ENCODE results near the gene TMEM203. TPM values are rescaled to one million over a fixed set of nuclear protein-coding genes. Genes with fewer than 3 reads are reported as not detected.

The TMEM203 gene
- total RNA-seq, 1 donor from 2014 or later = 47.6 TPM

DNA sequence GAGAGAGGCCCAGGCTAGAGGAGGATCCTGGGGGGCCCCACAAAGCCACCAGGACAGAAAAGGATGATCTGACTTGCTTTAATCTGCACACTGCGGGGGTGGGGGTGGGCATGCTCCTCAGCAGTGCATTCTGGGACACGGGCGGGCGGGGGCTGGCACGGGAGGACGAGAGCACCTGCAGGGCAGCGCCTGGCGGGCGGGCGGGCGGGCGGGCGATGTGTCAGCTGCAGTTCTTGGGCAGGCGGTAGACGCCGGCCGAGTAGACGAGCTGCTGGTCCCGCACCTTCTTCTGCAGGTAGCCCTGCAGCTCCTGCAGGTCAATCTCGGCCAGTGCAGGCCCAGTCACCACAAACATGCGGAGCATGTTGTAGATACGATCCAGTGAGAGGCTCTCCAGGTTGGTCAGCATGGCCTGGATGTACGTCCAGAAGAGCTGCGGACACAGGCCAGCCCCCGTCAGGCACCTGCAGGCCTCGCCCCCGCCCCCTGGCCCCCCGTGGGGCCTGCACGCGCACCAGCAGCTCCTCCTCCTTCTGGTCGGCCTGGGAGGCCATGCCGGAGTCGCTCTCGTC is 30.6 kb downstream of the TMEM203 start:
- Histone ChIP-seq H3K27ac (replicated peaks) (no peak overlapping the region), H3K27me3 (ENCODE audit: low read depth) (peaks cover 18% of the 10 kb centered on the region), H3K4me3 (no peak overlapping the region), H3K36me3 (peaks cover 16% of the 10 kb centered on the region), H3K9me3 (replicated peaks) (no peaks in the 10 kb centered on the region), H3K4me1 (peaks cover 3% of the 10 kb centered on the region)
- intact Hi-C loops (cut with micrococcal nuclease) = no loop called here
- no peak for DNase-seq
- TF ChIP-seq, protein P1, sequence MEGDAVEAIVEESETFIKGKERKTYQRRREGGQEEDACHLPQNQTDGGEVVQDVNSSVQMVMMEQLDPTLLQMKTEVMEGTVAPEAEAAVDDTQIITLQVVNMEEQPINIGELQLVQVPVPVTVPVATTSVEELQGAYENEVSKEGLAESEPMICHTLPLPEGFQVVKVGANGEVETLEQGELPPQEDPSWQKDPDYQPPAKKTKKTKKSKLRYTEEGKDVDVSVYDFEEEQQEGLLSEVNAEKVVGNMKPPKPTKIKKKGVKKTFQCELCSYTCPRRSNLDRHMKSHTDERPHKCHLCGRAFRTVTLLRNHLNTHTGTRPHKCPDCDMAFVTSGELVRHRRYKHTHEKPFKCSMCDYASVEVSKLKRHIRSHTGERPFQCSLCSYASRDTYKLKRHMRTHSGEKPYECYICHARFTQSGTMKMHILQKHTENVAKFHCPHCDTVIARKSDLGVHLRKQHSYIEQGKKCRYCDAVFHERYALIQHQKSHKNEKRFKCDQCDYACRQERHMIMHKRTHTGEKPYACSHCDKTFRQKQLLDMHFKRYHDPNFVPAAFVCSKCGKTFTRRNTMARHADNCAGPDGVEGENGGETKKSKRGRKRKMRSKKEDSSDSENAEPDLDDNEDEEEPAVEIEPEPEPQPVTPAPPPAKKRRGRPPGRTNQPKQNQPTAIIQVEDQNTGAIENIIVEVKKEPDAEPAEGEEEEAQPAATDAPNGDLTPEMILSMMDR (IDR thresholded peaks at IDR 0.05; ENCODE audit: borderline replicate concordance) = no peak

DNA sequence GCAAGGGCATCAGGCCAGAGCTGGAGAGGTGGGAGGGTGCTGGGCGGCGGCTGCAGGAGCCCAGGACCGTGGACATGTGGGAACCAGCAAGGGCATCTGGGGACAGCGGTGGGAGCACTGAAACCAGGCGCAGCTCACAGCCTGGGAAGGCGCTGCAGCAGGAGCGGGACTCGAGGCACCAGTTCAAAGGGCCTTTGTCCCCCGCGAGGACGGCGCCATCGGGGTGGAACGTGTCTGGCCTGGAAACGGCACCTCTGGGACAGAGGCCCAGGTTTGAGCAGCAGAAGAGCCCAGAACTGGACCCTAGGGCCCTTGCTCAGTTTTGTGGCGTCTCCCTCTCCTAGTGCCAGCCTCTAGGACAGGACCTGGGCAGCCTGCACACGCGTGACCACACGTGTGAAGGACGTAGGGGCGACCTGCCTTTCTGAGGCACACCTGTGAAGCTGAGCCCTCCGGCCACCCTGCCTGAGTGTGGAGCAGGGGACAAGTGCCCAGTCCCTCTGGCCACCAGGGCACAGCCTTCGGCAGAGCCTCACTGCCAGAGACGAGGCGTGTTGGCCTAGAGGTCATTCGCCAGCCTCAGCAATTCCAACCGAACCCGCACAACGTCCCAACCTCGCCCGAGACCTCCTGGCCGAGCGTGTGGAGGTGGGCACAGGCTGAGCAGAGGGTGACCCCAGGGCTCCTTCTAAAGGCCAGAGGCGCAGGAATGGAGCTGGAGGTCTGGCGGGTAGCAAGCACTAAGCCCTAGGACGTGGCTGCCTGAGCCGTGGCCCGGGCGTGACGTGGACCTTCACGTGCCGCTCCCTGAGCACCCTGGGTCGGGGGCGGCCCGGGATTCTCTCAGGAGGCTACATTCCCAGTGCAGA is 31.4 kb downstream of the TMEM203 start:
- peaks cover 11% of the 10 kb centered on the region for H3K4me1 ChIP-seq
- no peak overlapping the region for H3K27ac ChIP-seq (replicated peaks)
- H3K4me3 ChIP-seq = no peak overlapping the region
- H3K36me3 ChIP-seq = peaks cover 8% of the 10 kb centered on the region
- no peaks in the 10 kb centered on the region for H3K9me3 ChIP-seq (replicated peaks)
- DNase-seq = no peak
- H3K27me3 ChIP-seq (ENCODE audit: low read depth) = peaks cover 26% of the 10 kb centered on the region
- intact Hi-C loops (cut with micrococcal nuclease) = no loop called here
- TF ChIP-seq, protein P1 (IDR thresholded peaks at IDR 0.05; ENCODE audit: borderline replicate concordance) = no peak

DNA sequence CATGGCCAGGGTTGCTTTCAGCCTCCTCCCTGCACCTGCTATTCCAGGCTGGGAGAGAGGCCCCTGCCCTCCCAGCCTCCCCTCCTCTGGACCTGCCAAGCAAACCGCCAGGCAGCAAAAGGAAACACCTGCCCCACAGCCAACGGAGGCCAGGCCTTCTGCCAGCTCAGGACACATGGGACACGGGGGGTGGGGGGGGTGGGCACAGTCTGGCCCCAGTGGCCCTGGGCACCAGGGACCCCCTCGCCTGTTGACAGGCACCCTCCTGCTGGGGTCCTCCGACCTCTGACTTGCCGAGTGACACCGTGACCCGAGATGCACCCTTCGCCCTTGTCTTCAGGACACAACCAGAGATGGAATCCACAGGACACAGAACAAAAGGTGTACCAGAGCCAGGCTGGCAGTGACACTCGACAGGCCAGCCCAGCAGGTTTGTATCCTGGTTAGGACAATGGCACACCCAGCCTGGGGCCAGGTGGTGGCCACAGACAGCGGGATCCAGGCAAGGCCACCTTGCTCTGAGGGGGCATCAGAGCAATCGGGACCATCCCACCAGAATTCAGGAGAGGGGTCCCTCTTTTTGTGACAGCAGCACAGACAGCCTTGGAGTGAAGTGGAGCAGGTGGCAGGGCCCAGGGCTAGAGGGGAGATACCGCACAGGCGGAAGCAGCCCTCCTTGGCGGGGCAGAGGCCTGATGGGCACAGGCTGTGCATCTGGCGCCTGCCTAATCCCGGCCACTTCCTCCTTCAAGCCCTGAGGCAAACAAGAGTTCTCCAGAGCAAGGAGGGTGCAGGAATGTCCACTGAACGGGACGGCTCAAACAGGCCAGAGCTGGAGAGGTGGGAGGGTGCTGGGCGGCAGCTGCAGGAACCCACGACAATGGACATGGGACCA is 32.3 kb downstream of the TMEM203 start:
- DNase-seq = no peak
- Histone ChIP-seq H3K27ac (replicated peaks) (no peak overlapping the region), H3K9me3 (replicated peaks) (no peaks in the 10 kb centered on the region), H3K27me3 (ENCODE audit: low read depth) (peaks cover 35% of the 10 kb centered on the region), H3K36me3 (peaks cover under 1% of the 10 kb centered on the region), H3K4me1 (peaks cover 19% of the 10 kb centered on the region), H3K4me3 (no peak overlapping the region)
- TF ChIP-seq, protein P1 (IDR thresholded peaks at IDR 0.05; ENCODE audit: borderline replicate concordance) = no peak
- intact Hi-C loops (cut with micrococcal nuclease) = no loop called here

DNA sequence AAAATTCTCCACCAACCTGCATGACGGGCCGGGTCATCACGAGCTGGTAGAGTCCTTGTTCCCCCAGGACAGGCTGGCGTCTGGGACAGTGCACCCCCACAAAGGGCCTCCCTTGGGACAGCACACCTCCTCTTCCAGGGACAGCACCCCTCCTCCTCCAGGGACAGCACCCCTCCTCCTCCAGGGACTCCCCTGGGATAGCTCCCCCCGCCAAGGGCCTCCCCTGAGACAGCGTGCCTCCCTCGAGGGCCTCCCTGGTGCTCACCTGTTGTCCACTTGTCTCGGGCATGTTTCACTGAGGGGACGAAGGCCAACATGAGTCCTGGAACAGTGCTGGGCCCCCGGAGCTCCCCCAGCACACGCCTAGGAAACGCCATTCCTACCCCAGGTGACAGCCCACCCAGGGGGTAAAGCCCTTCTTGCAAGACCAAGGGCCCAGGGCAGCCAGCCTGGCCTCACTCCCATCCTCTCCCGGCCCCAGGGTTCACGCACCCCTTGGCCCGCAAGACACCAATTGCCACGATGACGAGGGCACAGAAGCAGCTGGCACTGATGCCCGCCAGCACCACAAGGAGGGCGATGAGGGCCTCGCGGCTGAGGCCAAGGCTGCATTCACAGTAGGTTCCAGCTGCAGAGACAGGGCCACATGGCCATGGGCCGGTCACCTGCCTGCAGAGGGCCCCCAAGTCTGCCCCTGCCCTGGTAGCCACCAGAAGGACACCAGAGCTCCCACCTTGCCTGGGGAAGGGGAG is 34.1 kb downstream of the TMEM203 start:
- TF ChIP-seq, protein P1 (IDR thresholded peaks at IDR 0.05; ENCODE audit: borderline replicate concordance) = no peak
- peaks cover 32% of the 10 kb centered on the region for H3K4me1 ChIP-seq
- peaks cover 53% of the 10 kb centered on the region for H3K27me3 ChIP-seq (ENCODE audit: low read depth)
- H3K9me3 ChIP-seq (replicated peaks) = no peaks in the 10 kb centered on the region
- no peak for DNase-seq
- H3K27ac ChIP-seq (replicated peaks) = no peak overlapping the region
- H3K4me3 ChIP-seq = no peak overlapping the region
- H3K36me3 ChIP-seq = no peaks in the 10 kb centered on the region
- intact Hi-C loops (cut with micrococcal nuclease) = no loop called here

Measured in left ventricle myocardium inferior (tissue), 1 donor.